Bronchial epithelial cell (primary cell): ENCODE data around the gene CROCC. TPM values are rescaled to one million over a fixed set of nuclear protein-coding genes. Genes with fewer than 3 reads are reported as not detected.
"Not testable (repeated sequence)": the region's sequence is repeated elsewhere in the genome, so short reads cannot be mapped to it uniquely, and the experiment has no call there.

Experiments used
- DNase-seq: peaks from one replicate; pipeline ENCODE4 v3.0.0-alpha.2; 2010; ENCODE audit warnings: low read depth
- FAIRE-seq: peaks from 2 replicates; lab custom pipeline; 2011; peaks lifted over from hg19 to GRCh38; lab: Jason Lieb, UNC
- H3K27me3 ChIP-seq: 2 replicates; pipeline ENCODE4 v1.5.1; 2011; ENCODE audit warnings: low read length; ENCODE audit not compliant: control insufficient read depth, insufficient read depth
- H3K36me3 ChIP-seq: 2 replicates; pipeline ENCODE4 v1.5.1; 2011; ENCODE audit warnings: low read length; ENCODE audit not compliant: control insufficient read depth, insufficient read depth
- H3K4me3 ChIP-seq: 2 replicates; pipeline ENCODE4 v1.5.1; 2011; ENCODE audit warnings: mild to moderate bottlenecking, low read depth, low read length, control low read depth
- CTCF ChIP-seq: IDR thresholded peaks from 2 replicates; pipeline ENCODE4 v1.5.1; 2011; ENCODE audit warnings: mild to moderate bottlenecking, moderate library complexity, low read length, control low read depth, inconsistent platforms; ENCODE audit not compliant: insufficient read depth, severe bottlenecking
- total RNA-seq: library from RNA; depleted of rRNA; stranded (reverse); fragments of >200 nt; gene quantifications from 2 replicates; pipeline ENCODE4 v1.2.1, GENCODE V29; 2014

CROCC gene
- total RNA-seq, 1 donor from 2014 or later, result 20.3 TPM

GRCh38 chr1:16929146-16930041, 7.7 kb downstream of the CROCC start:
- FAIRE-seq, H3K36me3 ChIP-seq, H3K4me3 ChIP-seq, H3K27me3 ChIP-seq: not testable (repeated sequence)
- TF ChIP-seq CTCF, result peak; percentile 5
- peak; percentile 70 for DNase-seq

- peak; percentile 32 for DNase-seq
- H3K4me3 ChIP-seq, H3K36me3 ChIP-seq, FAIRE-seq, H3K27me3 ChIP-seq: not testable (repeated sequence)
These were observed 9.6 kb downstream of the CROCC start for GRCh38 chr1:16931206-16931934.

GRCh38 chr1:16933945-16934344, 12.2 kb downstream of the CROCC start:
- not testable (repeated sequence) for H3K4me3 ChIP-seq, DNase-seq, H3K27me3 ChIP-seq, FAIRE-seq
- H3K36me3 ChIP-seq, result peaks cover 12% of the 10 kb centered on the region

GRCh38 chr1:16936580-16936979, 14.8 kb downstream of the CROCC start:
- not testable (repeated sequence) for H3K27me3 ChIP-seq, H3K4me3 ChIP-seq, DNase-seq, FAIRE-seq
- peaks cover 12% of the 10 kb centered on the region for H3K36me3 ChIP-seq

DNA sequence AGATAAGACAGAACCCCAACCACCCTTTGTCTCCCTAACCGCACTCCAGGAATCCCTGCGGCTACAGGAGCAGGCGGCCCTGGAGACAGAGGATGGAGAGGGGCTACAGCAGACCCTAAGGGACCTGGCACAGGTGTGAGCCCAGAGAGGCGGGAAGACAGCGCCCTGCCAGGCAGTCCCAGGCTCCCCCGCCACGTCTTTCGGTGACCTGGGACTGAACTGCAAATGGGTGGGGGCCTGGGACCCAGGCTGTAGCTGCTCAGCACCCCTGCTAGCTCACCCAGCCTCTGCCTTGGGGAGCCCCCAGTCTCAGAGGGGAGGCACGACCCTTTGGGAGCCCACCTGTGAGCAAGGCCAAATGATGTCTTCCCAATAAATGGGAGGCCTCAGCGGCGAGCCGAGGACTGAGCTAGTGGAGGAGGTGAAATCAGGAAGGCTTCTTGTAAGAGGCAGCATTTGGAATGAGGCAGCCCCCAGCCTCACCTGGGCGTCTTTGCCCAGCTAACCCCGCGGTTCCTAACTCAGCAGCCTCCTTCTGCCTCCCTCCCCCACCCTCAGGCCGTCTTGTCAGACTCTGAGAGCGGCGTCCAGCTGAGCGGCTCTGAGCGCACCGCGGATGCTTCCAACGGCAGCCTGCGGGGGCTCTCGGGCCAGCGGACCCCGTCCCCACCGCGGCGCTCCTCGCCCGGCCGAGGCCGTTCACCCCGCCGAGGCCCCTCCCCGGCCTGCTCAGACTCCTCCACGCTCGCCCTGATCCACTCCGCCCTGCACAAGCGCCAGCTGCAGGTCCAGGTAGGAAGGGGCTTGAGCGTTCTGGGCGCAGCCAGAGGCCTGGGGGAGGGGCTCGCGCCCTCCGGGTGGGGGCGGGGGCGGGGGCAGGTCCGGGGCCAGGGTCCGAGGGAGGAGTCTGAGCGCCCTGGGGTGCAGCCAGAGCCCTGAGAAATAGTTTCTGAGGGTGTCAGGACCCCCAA, 16.9 kb downstream of the CROCC start:
- FAIRE-seq (no peak), DNase-seq (no peak)
- H3K4me3 ChIP-seq, result no peak overlapping the region
- no peak for TF ChIP-seq CTCF
- peaks cover 11% of the 10 kb centered on the region for H3K36me3 ChIP-seq
- H3K27me3 ChIP-seq, result no peaks in the 10 kb centered on the region

- FAIRE-seq, result peak; percentile 95
- not testable (repeated sequence) for H3K27me3 ChIP-seq, DNase-seq, H3K4me3 ChIP-seq
- peaks cover 12% of the 10 kb centered on the region for H3K36me3 ChIP-seq
These were observed 17.9 kb downstream of the CROCC start for GRCh38 chr1:16939386-16940180.

DNA sequence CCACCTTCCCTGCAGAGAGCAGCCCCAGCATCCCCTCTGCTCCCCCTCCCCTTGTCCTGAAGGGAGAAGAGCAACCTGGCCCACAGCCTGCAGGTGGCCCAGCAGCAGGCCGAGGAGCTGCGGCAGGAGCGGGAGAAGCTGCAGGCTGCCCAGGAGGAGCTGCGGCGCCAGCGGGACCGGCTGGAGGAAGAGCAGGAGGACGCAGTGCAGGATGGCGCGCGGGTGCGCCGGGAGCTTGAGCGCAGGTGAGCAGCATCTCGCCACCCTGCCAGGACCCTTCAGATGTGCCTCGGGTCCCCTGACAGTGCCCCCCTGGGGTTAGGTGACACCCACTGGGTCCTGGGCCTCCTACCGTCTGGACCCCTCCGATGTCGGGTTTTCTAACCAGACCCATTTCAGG, 22.3 kb downstream of the CROCC start:
- no peak overlapping the region for H3K4me3 ChIP-seq
- FAIRE-seq (no peak), DNase-seq (no peak)
- peaks cover 11% of the 10 kb centered on the region for H3K36me3 ChIP-seq
- no peak for TF ChIP-seq CTCF
- no peaks in the 10 kb centered on the region for H3K27me3 ChIP-seq

GRCh38 chr1:16945512-16945911, 23.8 kb downstream of the CROCC start:
- peak; percentile 68 for FAIRE-seq
- peaks cover 11% of the 10 kb centered on the region for H3K36me3 ChIP-seq
- H3K27me3 ChIP-seq, H3K4me3 ChIP-seq, DNase-seq: not testable (repeated sequence)

- FAIRE-seq, DNase-seq, H3K4me3 ChIP-seq, H3K27me3 ChIP-seq: not testable (repeated sequence)
- peaks cover 11% of the 10 kb centered on the region for H3K36me3 ChIP-seq
These were observed 24.5 kb downstream of the CROCC start for GRCh38 chr1:16946185-16946584.
